HL-60/S4 (cell line): ENCODE results near the gene PIP5K1B.

ENCODE experiments used
- in situ Hi-C: fragments of 300-500 bp; cut with MboI; formaldehyde crosslinking; loops from 2 replicates; pipeline ENCODE4 v1.14.3; 2022; ENCODE audit warnings: low sequenced_read_pairs

Gene PIP5K1B

DNA sequence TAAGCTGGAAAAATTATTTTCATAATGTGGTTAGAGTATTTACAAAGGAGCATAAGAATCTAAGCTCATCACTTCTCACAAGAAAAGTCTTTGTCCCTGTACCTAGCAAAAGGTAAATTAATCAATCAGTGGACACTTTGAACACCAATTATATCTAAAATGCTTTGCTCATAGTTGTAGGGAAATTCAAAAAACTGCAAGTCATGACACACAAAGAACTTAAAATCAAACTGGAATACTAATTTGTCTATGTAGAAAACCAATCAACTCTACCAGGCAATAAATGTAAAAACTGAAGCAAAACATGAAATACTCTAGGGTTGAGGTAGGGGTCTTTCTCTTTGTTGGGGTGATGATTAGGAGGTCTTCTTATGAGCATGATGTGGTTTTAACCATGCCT lies 173.4 kb downstream of the PIP5K1B start:
- in situ Hi-C loops = no loop called here

DNA sequence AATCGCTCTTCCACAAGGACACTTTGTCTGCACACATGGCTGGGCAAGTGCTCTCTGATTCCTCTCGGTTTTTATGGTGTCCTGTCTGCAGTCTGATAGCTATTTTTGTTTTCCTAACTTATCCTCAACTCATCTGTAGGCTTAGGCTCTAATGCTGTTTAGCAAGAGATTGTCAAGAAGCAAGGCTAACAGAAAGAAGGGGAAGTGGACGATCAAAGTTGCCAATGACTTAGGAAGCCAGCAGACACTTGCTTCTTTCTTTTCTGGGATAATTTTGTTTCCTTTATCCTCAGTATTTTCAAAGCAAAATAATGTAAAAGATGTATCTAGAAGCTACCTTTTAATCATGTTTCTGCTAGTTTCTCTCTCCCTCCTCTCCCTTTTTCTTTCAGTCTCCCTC lies 178.2 kb downstream of the PIP5K1B start:
- in situ Hi-C loops = no loop called here

- in situ Hi-C loops = no loop called here
Measured at GRCh38 chr9:68887232-68887631, 182.2 kb downstream of the PIP5K1B start.

GRCh38 chr9:68894502-68894901 lies 189.5 kb downstream of the PIP5K1B start:
- in situ Hi-C loops = no loop called here

DNA sequence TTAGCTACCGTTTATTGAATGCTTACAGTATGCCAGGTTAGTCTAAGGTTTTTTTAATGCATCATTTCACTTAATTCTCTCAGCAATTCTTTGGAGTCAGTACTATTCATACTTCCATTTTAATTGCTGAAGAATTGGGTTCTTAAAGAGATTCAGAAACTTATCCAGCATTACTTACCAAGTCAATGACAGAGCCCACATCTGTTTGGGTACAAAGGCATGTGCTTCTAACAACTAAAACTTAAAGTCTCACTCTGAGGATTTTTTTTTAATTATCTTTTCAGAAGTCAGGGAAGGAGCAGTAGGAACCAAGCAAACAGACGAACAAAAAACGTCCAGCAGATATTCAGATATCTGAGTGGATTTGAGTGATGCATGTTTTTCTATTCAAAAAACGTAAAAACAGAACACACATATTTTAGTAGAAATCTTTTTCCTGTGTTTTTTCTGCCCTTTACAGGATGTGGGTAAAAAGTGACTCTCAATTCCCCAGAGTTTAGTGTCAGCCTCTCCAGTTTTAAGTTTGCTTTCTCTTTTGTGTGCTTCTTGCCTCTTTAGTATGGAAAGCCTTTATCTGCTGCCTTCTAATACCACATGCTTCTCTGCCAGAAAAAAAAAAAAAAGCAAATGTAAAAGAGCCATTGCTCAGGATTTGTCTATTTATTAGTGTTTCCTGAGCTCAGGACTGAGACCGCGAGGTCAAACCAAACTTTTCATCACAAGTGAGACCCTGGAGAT lies 190.9 kb downstream of the PIP5K1B start:
- in situ Hi-C loops = no loop called here

- in situ Hi-C loops = no loop called here
Measured at GRCh38 chr9:68896486-68896885, 191.4 kb downstream of the PIP5K1B start.

DNA sequence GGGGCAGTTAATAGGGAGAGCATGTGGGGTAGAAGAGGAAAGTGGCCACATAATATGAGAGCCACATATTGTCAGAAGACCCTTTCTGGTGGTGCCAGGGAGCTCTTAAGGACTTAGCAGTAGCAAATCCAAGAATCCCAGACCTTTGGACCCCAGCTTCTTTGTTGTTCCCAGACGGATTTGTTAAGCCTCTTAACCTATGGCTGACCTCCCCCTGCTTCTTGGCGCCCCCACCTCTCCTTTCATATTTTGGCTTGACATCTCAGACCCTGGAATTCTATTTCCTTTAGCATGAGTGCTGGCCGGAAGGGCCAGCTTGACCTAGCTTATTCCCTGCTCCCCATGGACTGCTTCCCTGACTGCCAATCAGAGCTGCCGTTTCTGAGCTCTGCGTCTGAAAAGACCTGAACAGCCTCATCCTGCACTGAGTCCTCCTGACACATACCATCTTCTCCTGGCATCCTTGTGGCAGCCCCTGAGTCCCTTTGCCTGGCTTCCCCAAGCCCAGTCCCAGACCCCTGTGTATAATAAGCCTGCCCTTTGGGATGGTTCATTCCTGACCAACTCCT lies 192.6 kb downstream of the PIP5K1B start:
- in situ Hi-C loops = no loop called here

GRCh38 chr9:68898781-68899439 lies 193.9 kb downstream of the PIP5K1B start:
- in situ Hi-C loops = no loop called here

GRCh38 chr9:68904454-68904853 lies 199.4 kb downstream of the PIP5K1B start:
- in situ Hi-C loops = no loop called here

DNA sequence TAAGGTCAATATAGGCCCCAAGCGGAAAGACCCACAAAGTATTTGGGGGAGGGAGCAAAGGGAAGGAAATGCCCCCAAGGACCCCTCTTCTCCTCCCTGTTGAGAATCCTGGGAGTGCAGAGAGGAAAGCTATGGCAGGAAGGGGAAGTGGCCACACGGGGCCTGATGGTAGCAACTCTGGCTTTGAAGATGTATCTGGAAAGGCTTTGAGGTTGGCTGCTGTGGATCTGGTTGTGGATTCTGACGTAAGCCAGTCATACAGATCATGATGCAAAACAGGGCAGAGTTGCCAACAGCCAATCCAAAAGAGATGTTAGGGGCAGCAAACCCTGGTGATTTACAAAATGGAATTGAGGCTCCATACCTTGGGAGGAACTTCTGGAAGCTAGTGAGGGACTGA lies 200.1 kb downstream of the PIP5K1B start:
- in situ Hi-C loops = no loop called here

DNA sequence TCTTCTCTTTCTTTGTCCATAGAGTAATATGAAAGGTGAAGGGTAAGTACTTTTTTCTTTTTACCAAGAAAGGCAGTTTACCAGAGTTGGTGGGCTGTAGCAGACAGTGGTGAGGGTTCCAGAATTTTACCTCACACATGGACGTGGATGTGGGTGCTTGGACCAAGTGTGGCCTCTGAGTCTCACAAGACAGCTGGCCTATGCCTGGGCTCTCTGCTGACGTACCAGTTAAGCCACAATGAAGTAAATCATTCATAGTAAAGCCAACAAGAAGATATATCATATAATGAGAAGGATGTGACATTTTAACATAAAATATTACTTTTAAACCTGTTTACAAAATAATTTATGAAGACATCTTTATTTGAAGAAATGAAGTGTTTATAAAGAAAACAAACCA lies 202.9 kb downstream of the PIP5K1B start:
- in situ Hi-C loops = no loop called here

- in situ Hi-C loops = no loop called here
Measured at GRCh38 chr9:68912561-68912960, 207.5 kb downstream of the PIP5K1B start.

DNA sequence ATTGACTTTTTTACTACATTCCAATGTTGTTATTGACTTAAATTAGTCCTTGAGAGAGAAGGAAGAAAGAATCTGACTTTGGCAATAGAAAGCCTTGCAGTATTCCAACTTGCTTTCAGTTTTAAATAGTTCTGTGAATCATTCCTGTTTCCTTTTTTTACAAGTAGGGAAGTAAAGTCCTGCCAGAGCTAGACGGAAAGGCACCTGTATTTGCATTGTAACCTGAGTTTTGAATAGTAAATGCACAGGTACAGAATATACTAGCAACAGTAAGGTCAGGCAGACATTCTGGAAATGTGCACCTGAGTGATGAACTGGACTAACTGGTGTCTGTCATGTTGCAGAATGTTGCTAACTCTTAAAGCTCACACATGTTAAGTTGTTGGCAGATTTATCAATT lies 208.0 kb downstream of the PIP5K1B start:
- in situ Hi-C loops = no loop called here

GRCh38 chr9:68914751-68915150 lies 209.7 kb downstream of the PIP5K1B start:
- in situ Hi-C loops = no loop called here

- in situ Hi-C loops = no loop called here
Measured at GRCh38 chr9:68919661-68920060, 214.6 kb downstream of the PIP5K1B start.

DNA sequence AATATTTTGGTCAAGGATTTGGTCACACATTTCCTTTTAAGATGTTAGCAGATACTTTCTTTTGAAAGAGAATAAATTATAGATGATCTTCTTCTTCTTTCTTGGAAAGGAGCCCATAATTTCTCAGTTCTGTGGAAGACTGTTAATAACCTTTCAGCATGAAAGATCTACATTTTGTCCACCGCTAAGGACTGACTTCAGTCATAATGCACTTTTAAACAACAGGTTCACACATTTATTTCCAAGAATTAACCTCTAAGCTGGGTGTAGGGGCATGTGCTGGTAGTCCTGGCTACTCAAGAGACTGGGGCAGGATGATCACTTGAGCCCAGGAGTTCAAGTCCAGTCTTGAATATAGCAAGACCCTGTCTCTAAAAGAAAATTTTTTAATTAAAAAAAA lies 215.9 kb downstream of the PIP5K1B start:
- in situ Hi-C loops = no loop called here

DNA sequence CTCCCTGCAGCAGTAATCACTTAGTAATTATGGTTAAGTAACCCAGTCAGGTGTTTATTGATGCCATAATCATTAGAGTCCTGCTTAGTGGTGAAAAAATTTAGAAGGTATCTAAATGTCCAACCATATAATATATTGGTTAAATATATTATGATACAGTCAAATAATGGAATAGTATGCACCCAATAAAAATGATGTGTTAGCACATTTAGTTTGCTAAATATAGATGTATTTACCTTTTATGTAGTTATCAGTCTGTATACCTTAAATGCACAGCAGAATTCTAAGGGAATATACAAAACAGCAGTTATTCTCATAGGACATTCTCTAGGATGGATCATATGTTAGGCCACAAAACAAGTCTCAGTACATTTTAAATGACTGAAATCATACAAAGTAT lies 218.4 kb downstream of the PIP5K1B start:
- in situ Hi-C loops = no loop called here

DNA sequence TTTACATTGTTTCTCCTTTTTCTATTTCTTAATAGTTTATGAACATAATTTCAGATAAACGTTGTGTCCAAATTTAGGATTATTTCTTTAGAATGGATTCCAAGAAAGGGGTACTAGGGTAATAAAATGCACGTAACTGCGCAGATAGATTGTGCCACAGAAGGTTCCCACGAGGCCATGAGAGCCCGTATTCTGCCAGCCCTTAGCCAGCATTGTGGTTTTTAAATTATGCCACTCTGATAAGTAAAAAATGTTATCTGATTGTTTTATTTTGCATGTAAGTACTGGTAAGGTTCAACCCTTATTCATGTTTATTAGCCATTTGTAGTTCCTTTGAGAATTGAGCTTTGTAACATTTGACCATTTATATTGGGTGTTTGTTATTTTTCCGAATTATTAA lies 220.1 kb downstream of the PIP5K1B start:
- in situ Hi-C loops = no loop called here

- in situ Hi-C loops = no loop called here
Measured at GRCh38 chr9:68927165-68927564, 222.1 kb downstream of the PIP5K1B start.

DNA sequence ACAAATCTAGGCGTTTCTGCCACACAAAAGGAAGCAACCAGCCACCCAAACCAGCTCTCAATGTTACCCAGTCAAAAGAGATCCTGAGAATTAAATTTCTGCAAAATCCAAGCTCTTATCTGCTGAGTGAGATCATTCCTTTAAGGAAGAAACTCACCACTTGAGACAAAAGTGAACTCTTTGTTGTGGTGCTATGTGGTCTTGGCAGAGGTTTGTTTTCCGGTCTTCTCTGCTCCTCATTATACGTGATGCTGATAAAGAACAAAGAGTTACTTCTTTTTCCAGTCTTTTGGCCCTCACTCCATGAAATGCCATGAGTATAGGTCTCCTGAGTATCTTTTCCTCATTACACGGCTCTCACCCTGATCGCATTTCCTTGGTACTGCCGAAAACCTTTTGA lies 226.8 kb downstream of the PIP5K1B start:
- in situ Hi-C loops = no loop called here

DNA sequence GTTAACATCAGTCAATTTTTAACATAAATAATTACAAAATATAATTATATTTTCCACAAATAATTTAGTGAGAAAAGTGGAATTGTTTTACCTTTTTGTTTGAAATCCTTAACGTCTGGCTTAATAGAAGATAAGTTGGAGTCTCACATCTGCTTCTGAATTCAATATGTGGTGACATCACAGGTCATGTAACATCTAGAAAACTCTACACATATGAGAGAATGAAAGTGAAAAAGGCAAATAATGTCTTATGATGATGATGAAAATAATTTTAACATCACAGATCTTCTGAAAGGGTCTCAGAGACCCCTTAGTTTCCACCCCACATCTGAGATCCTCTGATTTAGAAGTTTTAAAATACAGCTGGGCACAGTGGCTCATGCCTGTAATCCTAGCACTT lies 227.4 kb downstream of the PIP5K1B start:
- in situ Hi-C loops = no loop called here
